Effector memory CD8-positive, alpha-beta T cell (primary cell): ENCODE measurements around the gene RAC3.
A peak's percentile ranks its signal among the peaks of the same experiment; 100 is the strongest.

ENCODE experiments used
- ATAC-seq: fragments of 150-1000 bp; cut with Tn5 transposase; replicated peaks from 2 replicates; pipeline ENCODE4 v1.10.0; 2021; ENCODE audit warnings: mild to moderate bottlenecking, moderate library complexity
- DNase-seq, 3 experiments: peaks; one replicate each; pipeline ENCODE4 v3.0.0; 2021
- H3K27ac Mint-ChIP-seq, 2 donors: one replicate each; pipeline ENCODE4 v1.8.0; 2022; ENCODE audit warnings: mild to moderate bottlenecking in 2 of 2, mixed read lengths in 2 of 2, moderate library complexity in 2 of 2
- H3K27me3 Mint-ChIP-seq, 2 donors: one replicate each; pipeline ENCODE4 v1.8.0; 2022; ENCODE audit warnings: mixed read lengths in 2 of 2
- H3K36me3 Mint-ChIP-seq: one replicate; pipeline ENCODE4 v1.8.0; 2022; ENCODE audit warnings: mild to moderate bottlenecking, moderate library complexity, mixed read lengths; ENCODE audit not compliant: insufficient read depth
- H3K4me1 Mint-ChIP-seq, 2 donors: one replicate each; pipeline ENCODE4 v1.8.0; 2022; ENCODE audit warnings: low read depth in 2 of 2, mixed read lengths in 2 of 2
- H3K4me3 Mint-ChIP-seq, 2 donors: one replicate each; pipeline ENCODE4 v1.8.0; 2022; ENCODE audit warnings: mild to moderate bottlenecking in 2 of 2, mixed read lengths in 2 of 2, moderate library complexity in 2 of 2
- H3K9me3 Mint-ChIP-seq, 2 donors: one replicate each; pipeline ENCODE4 v1.8.0; 2022; ENCODE audit warnings: mixed read lengths in 2 of 2

Gene RAC3

GRCh38 chr17:82004517-82005455, 26.7 kb upstream of the RAC3 start:
- no peak overlapping the region for H3K4me3 Mint-ChIP-seq
- H3K9me3 Mint-ChIP-seq = no peaks in the 10 kb centered on the region
- H3K27ac Mint-ChIP-seq = no peak overlapping the region
- ATAC-seq = no peak
- DNase-seq = no peak
- peaks cover 3 to 5% of the 10 kb centered on the region in 2 donors for H3K4me1 Mint-ChIP-seq
- no peaks in the 10 kb centered on the region for H3K27me3 Mint-ChIP-seq
- H3K36me3 Mint-ChIP-seq = no peaks in the 10 kb centered on the region

- H3K4me1 Mint-ChIP-seq = peaks cover 3% of the 10 kb centered on the region in 2 donors
- no peaks in the 10 kb centered on the region for H3K9me3 Mint-ChIP-seq
- no peaks in the 10 kb centered on the region for H3K36me3 Mint-ChIP-seq
- no peak overlapping the region for H3K27ac Mint-ChIP-seq
- H3K4me3 Mint-ChIP-seq = no peak overlapping the region
- no peaks in the 10 kb centered on the region for H3K27me3 Mint-ChIP-seq
- ATAC-seq (no peak), DNase-seq (no peak)
Measured at GRCh38 chr17:82005701-82006348, 25.7 kb upstream of the RAC3 start.

DNA sequence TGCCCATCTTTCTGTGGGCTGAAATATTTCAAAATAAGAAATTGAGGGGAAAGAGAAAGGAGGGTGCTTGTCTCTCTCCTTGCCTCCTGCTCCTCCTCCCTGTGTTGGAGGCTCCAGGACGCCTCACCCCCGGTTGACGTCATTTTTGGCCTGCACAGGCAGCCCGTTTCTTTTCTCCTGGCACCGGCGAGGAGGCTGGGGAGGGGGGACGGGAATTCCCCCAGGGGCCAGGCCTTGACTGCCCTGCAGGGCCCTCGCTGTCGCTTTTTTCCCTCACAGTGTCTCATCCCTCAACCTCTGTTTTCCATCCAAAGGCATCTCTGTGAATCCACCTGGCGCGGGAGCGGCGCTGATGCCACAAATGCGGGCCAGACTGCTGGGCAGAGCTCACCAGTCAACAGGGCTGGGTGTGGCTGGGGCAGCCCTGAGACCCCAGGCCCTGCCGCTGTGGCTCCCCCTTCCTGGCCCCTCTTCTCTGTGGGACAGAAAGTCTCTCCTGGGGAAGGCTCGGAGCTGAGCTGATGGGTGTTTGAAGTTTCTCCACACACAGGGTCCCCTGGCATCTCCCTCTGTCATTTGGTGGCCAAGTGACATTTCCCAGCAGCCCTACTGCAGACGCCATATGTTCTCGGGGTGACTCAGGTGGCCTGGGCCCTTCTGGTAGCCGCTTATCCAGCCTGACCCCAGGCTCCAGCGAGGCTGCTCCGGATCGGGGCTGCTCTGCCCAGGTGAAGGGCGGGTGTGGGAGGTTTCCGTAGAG, 24.8 kb upstream of the RAC3 start:
- H3K27ac Mint-ChIP-seq = no peak overlapping the region
- H3K4me3 Mint-ChIP-seq = no peak overlapping the region
- H3K36me3 Mint-ChIP-seq = no peaks in the 10 kb centered on the region
- no peaks in the 10 kb centered on the region for H3K9me3 Mint-ChIP-seq
- no peaks in the 10 kb centered on the region for H3K27me3 Mint-ChIP-seq
- ATAC-seq (no peak), DNase-seq (no peak)
- peaks cover 3% of the 10 kb centered on the region in 2 donors for H3K4me1 Mint-ChIP-seq

- H3K4me3 Mint-ChIP-seq = no peak overlapping the region
- no peak overlapping the region for H3K27ac Mint-ChIP-seq
- no peaks in the 10 kb centered on the region for H3K27me3 Mint-ChIP-seq
- DNase-seq (no peak), ATAC-seq (no peak)
- H3K9me3 Mint-ChIP-seq = no peaks in the 10 kb centered on the region
- H3K36me3 Mint-ChIP-seq = no peaks in the 10 kb centered on the region
- H3K4me1 Mint-ChIP-seq = peaks cover 3% of the 10 kb centered on the region in 2 donors
Measured at GRCh38 chr17:82007228-82007494, 24.3 kb upstream of the RAC3 start.

DNA sequence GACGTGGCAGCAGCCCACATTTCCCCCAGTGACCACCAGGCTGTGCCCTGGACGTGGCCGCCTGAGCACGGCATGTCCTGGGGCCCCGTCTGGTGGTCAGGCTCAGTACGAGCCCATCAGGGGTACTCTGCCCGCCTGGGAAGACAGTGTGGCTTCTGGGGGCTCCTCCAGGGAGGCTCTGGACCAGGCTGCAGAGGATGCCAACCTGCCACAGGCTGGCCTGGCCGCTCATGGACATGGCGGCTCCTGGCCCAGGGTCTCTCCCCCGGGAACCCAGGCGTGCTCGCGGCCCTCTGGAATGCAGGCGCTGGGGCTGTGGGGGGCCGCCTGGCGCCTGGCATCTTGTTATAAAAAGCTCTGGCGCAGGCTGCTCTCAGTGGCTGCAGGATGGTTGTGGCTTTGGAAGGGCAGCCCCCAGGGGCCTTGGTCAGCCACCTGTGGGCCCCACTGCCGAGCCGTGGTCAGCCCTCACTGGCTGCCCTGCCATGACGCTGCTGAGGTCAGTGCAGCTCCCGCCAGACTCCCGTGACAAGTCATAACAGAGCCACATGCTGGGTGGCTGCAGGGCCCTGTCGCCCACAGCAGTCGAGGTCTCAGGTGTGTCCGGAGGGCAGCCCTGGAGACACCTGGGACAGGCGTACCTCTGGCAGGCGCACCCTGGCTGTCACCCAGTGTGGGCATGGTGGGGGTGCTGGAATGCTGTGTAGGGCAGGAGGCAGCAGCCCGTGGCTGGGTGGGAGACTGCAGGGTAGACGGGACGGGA, 23.8 kb upstream of the RAC3 start:
- Mint-ChIP-seq H3K4me3 (no peak overlapping the region), H3K4me1 (peaks cover 3% of the 10 kb centered on the region in 2 donors), H3K27me3 (no peaks in the 10 kb centered on the region), H3K27ac (no peak overlapping the region), H3K36me3 (no peaks in the 10 kb centered on the region), H3K9me3 (no peaks in the 10 kb centered on the region)
- DNase-seq (no peak), ATAC-seq (no peak)

GRCh38 chr17:82008258-82008940, 23.1 kb upstream of the RAC3 start:
- H3K9me3 Mint-ChIP-seq = no peaks in the 10 kb centered on the region
- H3K4me1 Mint-ChIP-seq = peaks cover 3% of the 10 kb centered on the region in 2 donors
- H3K36me3 Mint-ChIP-seq = no peaks in the 10 kb centered on the region
- H3K27me3 Mint-ChIP-seq = no peaks in the 10 kb centered on the region
- H3K4me3 Mint-ChIP-seq = no peak overlapping the region
- DNase-seq = no peak
- no peak for ATAC-seq
- no peak overlapping the region for H3K27ac Mint-ChIP-seq

- ATAC-seq = no peak
- Mint-ChIP-seq H3K9me3 (no peaks in the 10 kb centered on the region), H3K27ac (peak overlapping the region; percentile 19 to 29), H3K27me3 (no peaks in the 10 kb centered on the region), H3K36me3 (no peaks in the 10 kb centered on the region), H3K4me3 (no peak overlapping the region), H3K4me1 (peaks cover 3% of the 10 kb centered on the region in 2 donors)
- DNase-seq = no peak
Measured at GRCh38 chr17:82008941-82009405, 22.5 kb upstream of the RAC3 start.

DNA sequence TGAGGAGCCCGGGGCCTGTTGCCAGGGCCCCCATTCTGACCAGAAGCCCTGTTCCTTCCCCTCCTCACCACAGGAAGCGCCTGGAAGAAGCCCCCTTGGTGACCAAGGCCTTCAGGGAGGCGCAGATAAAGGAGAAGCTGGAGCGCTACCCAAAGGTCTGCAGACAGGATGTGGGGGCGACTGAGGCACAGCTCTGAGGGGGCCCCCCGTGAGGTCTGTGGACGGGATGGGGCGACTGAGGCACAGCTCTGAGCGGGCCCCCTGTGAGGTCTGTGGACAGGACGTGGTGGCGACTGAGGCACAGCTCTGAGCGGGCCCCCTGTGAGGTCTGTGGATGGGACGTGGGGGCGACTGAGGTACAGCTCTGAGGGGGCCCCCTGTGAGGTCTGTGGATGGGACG, 22.1 kb upstream of the RAC3 start:
- Mint-ChIP-seq H3K27ac (peak overlapping the region; percentile 19 to 29), H3K36me3 (no peaks in the 10 kb centered on the region), H3K9me3 (no peaks in the 10 kb centered on the region), H3K4me3 (no peak overlapping the region), H3K27me3 (no peaks in the 10 kb centered on the region), H3K4me1 (peaks cover 3% of the 10 kb centered on the region in 2 donors)
- no peak for DNase-seq
- ATAC-seq = no peak

DNA sequence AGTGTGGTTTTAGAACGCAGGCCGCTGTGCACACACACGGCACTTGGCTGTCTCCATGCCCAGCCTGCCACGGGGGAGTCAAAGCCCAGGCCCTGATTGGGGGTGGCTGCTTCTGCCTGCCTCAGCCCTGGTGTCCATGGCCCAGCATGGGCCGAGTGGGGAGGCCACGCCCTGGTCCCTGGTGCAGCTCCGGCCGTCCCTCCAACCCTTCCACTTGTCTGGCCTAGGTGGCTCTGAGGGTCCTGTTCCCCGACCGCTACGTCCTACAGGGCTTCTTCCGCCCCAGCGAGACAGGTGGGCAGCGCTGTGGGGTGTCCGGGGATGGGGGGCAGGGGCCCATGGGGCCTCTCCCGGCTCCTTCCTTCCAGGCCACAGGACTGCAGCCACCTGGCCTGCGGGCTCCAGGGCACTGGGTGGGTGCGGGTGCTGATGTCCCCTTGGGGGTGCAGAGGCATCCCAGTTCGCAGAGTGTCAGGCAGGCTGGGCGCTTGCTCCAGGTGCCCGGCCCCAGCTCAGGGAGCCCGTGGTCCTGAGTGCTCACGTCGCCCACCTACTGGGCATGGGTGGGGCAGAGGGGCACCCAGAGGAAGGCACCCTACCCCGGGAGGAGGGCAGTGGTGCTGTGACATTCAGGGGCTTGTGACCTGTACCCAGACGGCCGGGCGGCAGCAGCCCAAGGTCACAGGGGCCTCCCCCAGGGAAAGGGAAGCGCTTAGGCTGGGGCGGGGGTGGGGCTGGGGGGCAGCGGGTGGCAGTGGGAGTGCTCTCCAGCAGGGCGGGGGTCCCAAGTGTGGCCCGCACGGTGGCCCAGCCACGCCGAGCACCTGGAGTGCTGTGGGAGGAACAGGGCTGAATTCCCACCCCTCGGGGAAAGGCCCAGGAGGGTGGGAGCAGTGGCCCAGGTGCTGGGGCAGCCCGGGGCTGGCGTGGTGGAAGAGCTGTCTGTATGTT, 20.6 kb upstream of the RAC3 start:
- Mint-ChIP-seq H3K27me3 (no peaks in the 10 kb centered on the region), H3K9me3 (no peaks in the 10 kb centered on the region), H3K36me3 (no peaks in the 10 kb centered on the region), H3K4me1 (peaks cover 2 to 3% of the 10 kb centered on the region in 2 donors), H3K4me3 (no peak overlapping the region), H3K27ac (no peak overlapping the region)
- ATAC-seq (no peak), DNase-seq (no peak)

- H3K36me3 Mint-ChIP-seq = no peaks in the 10 kb centered on the region
- no peaks in the 10 kb centered on the region for H3K9me3 Mint-ChIP-seq
- no peak for ATAC-seq
Measured at GRCh38 chr17:82011617-82012187, 19.8 kb upstream of the RAC3 start.

GRCh38 chr17:82012261-82012639, 19.2 kb upstream of the RAC3 start:
- ATAC-seq (no peak), DNase-seq (no peak)
- Mint-ChIP-seq H3K27me3 (no peaks in the 10 kb centered on the region), H3K4me1 (no peaks in the 10 kb centered on the region), H3K36me3 (no peaks in the 10 kb centered on the region), H3K9me3 (no peaks in the 10 kb centered on the region), H3K4me3 (no peak overlapping the region), H3K27ac (no peak overlapping the region)

More at GRCh38 chr17:82011617-82012187, 19.8 kb upstream of the RAC3 start:
- Mint-ChIP-seq H3K4me1 (no peaks in the 10 kb centered on the region), H3K27ac (no peak overlapping the region), H3K4me3 (no peak overlapping the region), H3K27me3 (no peaks in the 10 kb centered on the region)
- no peak for DNase-seq
